Suprapubic skin (tissue), 4 donors: ENCODE data around the gene SLC39A3. TPM values are rescaled to one million over a fixed set of nuclear protein-coding genes. Genes with fewer than 3 reads are reported as not detected.
A peak's percentile ranks its signal among the peaks of the same experiment; 100 is the strongest.

ENCODE experiments used
- DNase-seq, 2 donors: peaks; one replicate each; pipeline ENCODE4 v3.0.0-alpha.2; 2019; ENCODE audit warnings: low spot score in 2 of 2
- H3K27ac ChIP-seq: fragments of 200-600 bp; sonication (generic); one replicate; pipeline ENCODE4 v1.5.1; 2019
- H3K27me3 ChIP-seq: fragments of 200-600 bp; sonication (generic); one replicate; pipeline ENCODE4 v1.5.1; 2019
- H3K36me3 ChIP-seq: fragments of 200-600 bp; sonication (generic); one replicate; pipeline ENCODE4 v1.5.1; 2019
- H3K4me1 ChIP-seq: fragments of 200-600 bp; sonication (generic); one replicate; pipeline ENCODE4 v1.5.1; 2019
- H3K4me3 ChIP-seq: fragments of 200-600 bp; sonication (generic); one replicate; pipeline ENCODE4 v1.5.1; 2019; ENCODE audit warnings: mild to moderate bottlenecking
- H3K9me3 ChIP-seq: fragments of 200-600 bp; sonication (generic); one replicate; pipeline ENCODE4 v1.5.1; 2019
- EP300 ChIP-seq: sonication (generic); formaldehyde crosslinking; IDR thresholded peaks from one replicate; pipeline ENCODE4 v1.6.1; 2017; ENCODE audit warnings: antibody characterized with exemption
- POLR2A ChIP-seq, 2 donors: fragments of 450-650 bp; IDR thresholded peaks; one replicate each; pipeline ENCODE4 v1.6.1; 2017; ENCODE audit warnings: antibody characterized with exemption in 2 of 2, mild to moderate bottlenecking in 2 of 2, moderate library complexity in 2 of 2
- POLR2AphosphoS5 ChIP-seq, 3 donors: sonication (generic); formaldehyde crosslinking; IDR thresholded peaks; one replicate each; pipeline ENCODE4 v1.6.1; 2017; ENCODE audit warnings: antibody characterized with exemption in 3 of 3
- WGBS: methylation state at CpG from one replicate; pipeline ENCODE4 v1.1.5; 2018; 5-methylcytosine and 5-hydroxymethylcytosine counted together
- total RNA-seq, 4 donors: library from RNA; depleted of rRNA; stranded (reverse); fragments of >200 nt; gene quantifications; one replicate each; pipeline ENCODE4 v1.1.0, GENCODE V29; 2016
- TF ChIP-seq, protein P1 (sequence below), 2 donors: fragments of 200-600 bp in 1 of 2; fragments of 450-650 bp in 1 of 2; sonication (generic) in 1 of 2; IDR thresholded peaks; one replicate each; pipeline ENCODE4 v1.5.1; 2016 to 2019; ENCODE audit warnings: antibody characterized with exemption in 2 of 2, mild to moderate bottlenecking in 1 of 2, moderate library complexity in 1 of 2

Gene SLC39A3
- total RNA-seq, 4 donors from 2014 or later = 8.0 to 31.1 (median 23.0) TPM

DNA sequence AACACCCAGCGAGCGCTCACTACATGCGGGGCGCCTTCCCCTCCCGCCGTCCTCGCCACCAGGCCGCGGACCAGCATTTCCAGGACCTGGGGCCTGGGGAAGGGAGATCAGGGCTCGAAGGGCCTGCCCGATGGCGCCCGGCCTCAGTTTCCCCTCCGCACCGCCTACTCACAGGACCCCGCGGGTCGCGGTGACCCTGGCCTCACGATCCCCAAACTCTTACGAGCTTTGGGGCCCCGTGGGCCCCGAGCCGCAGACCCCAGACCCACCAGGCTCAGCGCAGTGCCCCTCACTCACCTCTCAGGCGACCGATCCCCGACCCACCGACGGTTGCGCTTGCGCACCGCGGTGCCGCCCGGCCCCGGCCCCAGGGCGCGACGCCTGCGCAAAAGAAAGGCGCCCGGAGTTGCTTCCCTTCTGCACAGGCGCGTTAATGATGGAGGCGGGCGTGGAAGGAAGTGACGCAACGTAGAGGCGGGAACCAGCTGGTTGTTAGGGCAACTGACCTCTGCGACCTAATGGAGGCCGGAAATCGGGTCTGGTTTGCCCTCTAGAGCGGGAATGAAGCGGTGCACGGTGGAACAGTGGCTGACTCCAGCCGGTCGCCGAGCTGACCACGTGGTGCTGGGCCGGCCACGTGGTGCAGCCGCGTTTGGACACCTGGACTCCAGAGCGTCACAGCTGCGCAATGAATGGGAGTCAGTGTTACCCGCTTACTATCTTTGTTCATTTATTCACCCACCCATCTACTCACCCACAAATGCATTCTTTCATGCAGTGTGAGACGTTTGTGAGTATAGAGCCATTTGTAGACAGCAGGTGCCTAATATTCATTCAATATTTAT is 43.3 kb upstream of the SLC39A3 start, which contains the start of gene SGTA:
SGTA (minus strand) TSS at position 338 of the 845 bp plus-strand sequence. CDS start 14,205 bp downstream, outside the sequence.
- Histone ChIP-seq H3K9me3 (no peaks in the 10 kb centered on the region), H3K36me3 (peaks cover 5% of the 10 kb centered on the region), H3K27ac (peak within 1 kb of the TSS; percentile 82), H3K4me1 (peaks cover 65% of the 10 kb centered on the region), H3K4me3 (peak within 1 kb of the TSS; percentile 84), H3K27me3 (no peaks in the 10 kb centered on the region)
- 2% methylated on average over 35 of the region's 68 CpGs for WGBS
- DNase-seq = peak; percentile 99
- TF ChIP-seq POLR2A (IDR thresholded peaks at IDR 0.05) (peak in 1 of 2 donors; percentile 58), EP300 (no peak), POLR2AphosphoS5 (IDR thresholded peaks at IDR 0.05) (peak; percentile 2 to 94 (median 24))
- TF ChIP-seq, protein P1, sequence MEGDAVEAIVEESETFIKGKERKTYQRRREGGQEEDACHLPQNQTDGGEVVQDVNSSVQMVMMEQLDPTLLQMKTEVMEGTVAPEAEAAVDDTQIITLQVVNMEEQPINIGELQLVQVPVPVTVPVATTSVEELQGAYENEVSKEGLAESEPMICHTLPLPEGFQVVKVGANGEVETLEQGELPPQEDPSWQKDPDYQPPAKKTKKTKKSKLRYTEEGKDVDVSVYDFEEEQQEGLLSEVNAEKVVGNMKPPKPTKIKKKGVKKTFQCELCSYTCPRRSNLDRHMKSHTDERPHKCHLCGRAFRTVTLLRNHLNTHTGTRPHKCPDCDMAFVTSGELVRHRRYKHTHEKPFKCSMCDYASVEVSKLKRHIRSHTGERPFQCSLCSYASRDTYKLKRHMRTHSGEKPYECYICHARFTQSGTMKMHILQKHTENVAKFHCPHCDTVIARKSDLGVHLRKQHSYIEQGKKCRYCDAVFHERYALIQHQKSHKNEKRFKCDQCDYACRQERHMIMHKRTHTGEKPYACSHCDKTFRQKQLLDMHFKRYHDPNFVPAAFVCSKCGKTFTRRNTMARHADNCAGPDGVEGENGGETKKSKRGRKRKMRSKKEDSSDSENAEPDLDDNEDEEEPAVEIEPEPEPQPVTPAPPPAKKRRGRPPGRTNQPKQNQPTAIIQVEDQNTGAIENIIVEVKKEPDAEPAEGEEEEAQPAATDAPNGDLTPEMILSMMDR (IDR thresholded peaks at IDR 0.05) = peak; percentile 34 to 64

- 5% methylated on average over 14 of the region's 24 CpGs for WGBS
- no peak for DNase-seq
- Histone ChIP-seq H3K4me3 (peak overlapping the region; percentile 84), H3K27ac (peak overlapping the region; percentile 82), H3K9me3 (no peaks in the 10 kb centered on the region), H3K4me1 (peaks cover 66% of the 10 kb centered on the region), H3K36me3 (peaks cover 8% of the 10 kb centered on the region), H3K27me3 (no peaks in the 10 kb centered on the region)
- TF ChIP-seq, protein P1 (IDR thresholded peaks at IDR 0.05) = no peak
- TF ChIP-seq EP300 (no peak), POLR2A (IDR thresholded peaks at IDR 0.05) (no peak), POLR2AphosphoS5 (IDR thresholded peaks at IDR 0.05) (no peak)
Measured at GRCh38 chr19:2782329-2782935, 42.6 kb upstream of the SLC39A3 start.

DNA sequence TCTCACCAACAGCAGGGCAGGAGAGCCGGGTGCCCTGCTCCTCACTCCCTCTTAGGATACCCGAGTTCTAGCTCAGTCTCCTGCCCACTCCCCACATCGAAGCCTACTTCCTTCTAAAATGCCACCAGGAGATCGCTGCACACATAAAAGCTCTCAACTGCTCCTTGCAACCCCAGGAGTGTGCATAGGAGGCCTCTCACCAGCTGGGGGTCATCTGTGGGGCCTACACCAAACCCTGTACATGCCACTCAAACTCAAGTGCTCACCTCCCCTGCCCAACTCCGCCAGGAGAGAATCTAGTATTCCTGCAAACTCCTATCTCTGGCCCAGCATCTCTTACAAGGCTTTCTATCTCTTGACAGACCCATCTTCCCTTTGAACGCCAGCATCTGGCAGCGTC is 40.5 kb upstream of the SLC39A3 start:
- Histone ChIP-seq H3K27ac (no peak overlapping the region), H3K4me1 (peaks cover 52% of the 10 kb centered on the region), H3K36me3 (peaks cover 11% of the 10 kb centered on the region), H3K9me3 (no peaks in the 10 kb centered on the region), H3K27me3 (no peaks in the 10 kb centered on the region), H3K4me3 (no peak overlapping the region)
- WGBS = 92% methylated on average over 7 of the region's 7 CpGs
- no peak for TF ChIP-seq EP300
- TF ChIP-seq POLR2A (IDR thresholded peaks at IDR 0.05) = no peak
- TF ChIP-seq POLR2AphosphoS5 (IDR thresholded peaks at IDR 0.05) = no peak
- TF ChIP-seq, protein P1 (IDR thresholded peaks at IDR 0.05) = no peak
- no peak for DNase-seq

GRCh38 chr19:2779121-2779740 is 39.4 kb upstream of the SLC39A3 start:
- WGBS = 77% methylated on average over 12 of the region's 14 CpGs
- H3K36me3 ChIP-seq = peaks cover 11% of the 10 kb centered on the region
- H3K4me1 ChIP-seq = peaks cover 52% of the 10 kb centered on the region

GRCh38 chr19:2777952-2778683 is 38.3 kb upstream of the SLC39A3 start:
- 85% methylated on average over 16 of the region's 19 CpGs for WGBS
- Histone ChIP-seq H3K4me3 (no peak overlapping the region), H3K4me1 (peaks cover 42% of the 10 kb centered on the region), H3K27me3 (no peaks in the 10 kb centered on the region), H3K36me3 (peaks cover 11% of the 10 kb centered on the region), H3K9me3 (no peaks in the 10 kb centered on the region), H3K27ac (no peak overlapping the region)
- DNase-seq = no peak
- TF ChIP-seq, protein P1 (IDR thresholded peaks at IDR 0.05) = no peak
- TF ChIP-seq EP300 = no peak
- TF ChIP-seq POLR2A (IDR thresholded peaks at IDR 0.05) = no peak
- TF ChIP-seq POLR2AphosphoS5 (IDR thresholded peaks at IDR 0.05) = no peak

More at GRCh38 chr19:2779121-2779740, 39.4 kb upstream of the SLC39A3 start:
- Histone ChIP-seq H3K27ac (no peak overlapping the region), H3K4me3 (no peak overlapping the region), H3K9me3 (no peaks in the 10 kb centered on the region), H3K27me3 (no peaks in the 10 kb centered on the region)
- DNase-seq = no peak
- no peak for TF ChIP-seq EP300
- no peak for TF ChIP-seq POLR2AphosphoS5 (IDR thresholded peaks at IDR 0.05)
- TF ChIP-seq POLR2A (IDR thresholded peaks at IDR 0.05) = no peak
